ENCODE results near the gene ACBD7.

The ACBD7 gene

GRCh38 chr10:15084502-15084922 lies 4.1 kb downstream of the ACBD7 start:
- DNase-seq = peak; percentile 4

- DNase-seq = no peak
Measured at GRCh38 chr10:15083674-15084501, 4.7 kb downstream of the ACBD7 start.

DNA sequence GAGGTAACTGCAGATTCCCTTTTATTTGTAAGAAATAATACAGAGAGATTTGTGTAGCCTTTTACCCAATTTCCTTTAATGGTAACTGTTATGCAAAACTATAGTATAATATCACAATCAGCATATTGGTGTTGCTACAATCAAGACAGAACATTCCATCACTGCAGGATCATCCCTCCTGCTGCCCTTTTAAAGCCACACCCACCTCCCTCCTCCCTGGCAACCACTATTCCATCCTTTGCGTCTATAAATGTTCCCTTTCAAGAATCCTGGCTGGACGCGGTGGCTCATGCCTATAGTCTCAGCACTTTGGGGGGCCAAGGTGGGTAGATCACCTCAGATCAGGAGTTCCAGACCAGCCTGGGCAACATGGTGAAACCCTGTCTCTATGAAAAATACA lies 13.2 kb downstream of the ACBD7 start:
- no peak for DNase-seq

- DNase-seq = no peak
Measured at GRCh38 chr10:15072358-15072757, 16.2 kb downstream of the ACBD7 start.

- DNase-seq = no peak
Measured at GRCh38 chr10:15069230-15069629, 19.3 kb downstream of the ACBD7 start.

DNA sequence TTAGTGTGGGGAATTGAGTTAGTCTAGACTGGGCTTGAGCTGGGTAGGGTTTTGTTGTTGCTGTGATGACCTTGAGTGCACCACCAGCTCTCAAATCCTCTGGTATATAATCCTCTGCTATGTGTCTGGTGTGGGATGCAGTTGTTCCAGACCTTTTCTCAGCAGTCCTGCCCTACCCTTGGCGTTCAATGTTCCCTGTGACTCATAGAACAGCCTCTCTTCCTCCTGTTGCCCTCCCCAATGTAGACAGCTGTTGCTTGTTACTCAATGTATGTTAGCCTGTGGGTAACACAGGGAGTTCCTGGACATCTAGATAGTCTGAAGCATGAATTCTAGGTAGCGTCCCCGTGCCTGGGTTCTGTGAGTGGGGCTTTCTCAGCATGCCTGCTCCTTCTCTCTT lies 19.8 kb downstream of the ACBD7 start:
- no peak for DNase-seq

- DNase-seq = no peak
Measured at GRCh38 chr10:15067154-15067553, 21.4 kb downstream of the ACBD7 start.

GRCh38 chr10:15060638-15061037 lies 27.9 kb downstream of the ACBD7 start:
- DNase-seq = no peak

GRCh38 chr10:15059914-15060313 lies 28.7 kb downstream of the ACBD7 start:
- DNase-seq = no peak

GRCh38 chr10:15058689-15059088 lies 29.9 kb downstream of the ACBD7 start:
- no peak for DNase-seq

DNA sequence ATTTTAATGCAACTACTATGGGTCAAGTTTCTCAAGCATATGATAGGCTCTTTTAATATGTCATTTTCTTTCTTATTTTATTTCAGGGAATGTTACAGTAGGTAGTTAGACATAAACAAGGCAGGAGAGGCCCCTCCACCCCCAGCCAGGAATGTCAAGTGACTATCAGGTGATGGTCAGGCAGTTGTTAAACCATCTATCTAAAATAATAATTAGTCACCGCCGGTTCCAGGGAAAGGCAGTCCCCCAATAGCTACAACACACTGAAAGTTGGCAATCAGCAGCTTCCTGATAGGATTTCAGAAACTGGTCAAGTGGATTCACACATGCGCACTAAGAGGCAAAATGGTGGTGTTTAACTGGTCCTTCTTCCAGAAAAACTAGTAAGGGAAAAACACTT lies 35.5 kb downstream of the ACBD7 start:
- no peak for DNase-seq

- DNase-seq = no peak
Measured at GRCh38 chr10:15052121-15052520, 36.5 kb downstream of the ACBD7 start.

GRCh38 chr10:15049533-15049932 lies 39.0 kb downstream of the ACBD7 start:
- no peak for DNase-seq

- DNase-seq = no peak
Measured at GRCh38 chr10:15046626-15047025, 42.0 kb downstream of the ACBD7 start.

- DNase-seq = no peak
Measured at GRCh38 chr10:15045380-15045779, 43.2 kb downstream of the ACBD7 start.

- DNase-seq = no peak
Measured at GRCh38 chr10:15043674-15044073, 44.9 kb downstream of the ACBD7 start, which contains the start of gene OLAH. Gene OLAH (plus strand): TSS chr10:15043943. CDS start chr10:15047289, 3,346 bp downstream.

GRCh38 chr10:15038416-15038815 lies 50.2 kb downstream of the ACBD7 start:
- no peak for DNase-seq

DNA sequence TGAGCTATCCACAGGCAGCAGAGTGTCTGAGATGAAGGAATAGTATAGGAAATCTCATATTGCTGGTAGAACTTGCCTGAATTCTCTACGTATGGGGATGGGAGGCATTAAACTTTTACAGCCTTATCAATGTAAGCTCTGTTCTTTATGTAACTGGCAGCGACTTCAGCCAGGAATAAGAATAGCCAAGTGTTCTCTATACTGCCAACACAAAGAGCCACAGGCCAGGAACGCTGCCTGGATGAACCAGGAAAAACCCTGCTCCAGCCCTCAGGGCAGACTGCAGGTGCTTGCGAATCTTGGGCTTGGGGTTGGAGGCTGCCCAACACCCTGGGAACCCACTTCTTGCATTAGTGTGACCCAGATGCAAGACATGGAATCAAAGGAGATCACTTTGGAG lies 50.9 kb downstream of the ACBD7 start:
- DNase-seq = no peak

DNA sequence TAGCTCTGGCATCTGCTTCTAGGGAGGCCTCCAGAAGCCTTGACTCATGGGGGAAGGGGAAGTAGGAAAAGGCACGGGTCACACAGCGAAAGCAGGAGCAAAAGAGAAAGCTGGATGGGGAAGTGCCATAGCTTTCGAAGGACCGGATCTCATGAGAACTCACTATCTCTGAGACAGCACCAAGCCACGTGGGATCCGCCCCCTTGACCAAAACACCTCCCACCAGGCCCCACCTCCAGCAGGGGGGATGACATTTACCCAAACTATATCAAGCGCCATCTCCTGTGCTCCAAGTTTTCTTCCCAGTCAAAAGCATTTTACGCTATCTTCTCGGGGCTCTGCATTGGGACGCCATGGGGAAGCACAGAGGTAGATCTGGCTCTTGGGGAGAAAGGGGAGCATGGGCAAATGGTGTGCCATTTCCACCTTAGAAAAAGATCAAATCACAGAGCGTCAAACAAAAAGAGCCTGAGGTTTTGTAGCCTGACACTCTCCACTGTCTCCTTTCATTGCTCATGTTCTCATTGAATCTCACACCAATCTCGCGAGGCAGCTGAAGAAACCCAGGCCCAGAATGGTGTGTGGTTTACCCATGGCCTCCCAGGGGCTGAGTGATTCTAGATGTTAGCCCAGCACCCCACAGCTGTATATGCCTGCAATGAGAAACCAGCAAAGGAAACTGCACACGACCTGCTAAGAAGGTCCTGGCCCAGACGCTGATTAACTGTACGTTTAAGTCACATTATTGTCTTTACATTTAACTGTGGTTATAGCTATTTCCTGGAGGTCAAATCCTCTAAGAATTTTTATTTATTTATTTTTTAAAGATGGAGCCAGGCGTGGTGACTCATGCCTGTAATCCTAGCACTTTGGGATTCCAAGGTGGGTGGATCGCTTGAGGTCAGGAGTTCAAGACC lies 52.9 kb downstream of the ACBD7 start:
- DNase-seq = peak; percentile 41

DNA sequence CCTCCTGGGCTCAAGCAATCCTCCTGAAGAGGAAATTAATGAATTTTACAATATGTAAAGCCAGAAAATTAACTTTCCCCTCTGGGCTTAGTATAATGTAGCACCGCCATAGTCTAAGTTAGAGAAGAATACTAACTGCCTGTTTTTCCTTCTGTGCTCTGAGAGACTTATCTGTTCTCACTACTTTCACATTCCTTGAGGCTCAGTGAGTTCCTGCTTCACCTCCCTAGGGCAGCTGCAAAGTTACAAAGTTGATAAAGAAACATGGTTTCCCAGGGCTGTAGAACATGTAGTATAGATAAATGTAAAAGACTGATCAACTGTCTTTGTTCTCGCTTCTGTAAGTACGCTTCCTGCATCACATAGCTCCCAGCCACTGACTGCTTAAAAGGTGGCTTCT lies 60.8 kb downstream of the ACBD7 start:
- no peak for DNase-seq
